BLaER1 (cell line): ENCODE data around the gene PGA3.
"Not testable (repeated sequence)": the region's sequence is repeated elsewhere in the genome, so short reads cannot be mapped to it uniquely, and the experiment has no call there.

Experiments
- H3K27ac ChIP-seq: shearing (Covaris generic); formaldehyde crosslinking; 2 replicates; pipeline ENCODE4 v1.8.1; 2022
- H3K27me3 ChIP-seq: shearing (Covaris generic); formaldehyde crosslinking; 2 replicates; pipeline ENCODE4 v1.8.1; 2022
- H3K36me3 ChIP-seq: shearing (Covaris generic); formaldehyde crosslinking; 2 replicates; pipeline ENCODE4 v1.8.1; 2022
- H3K4me1 ChIP-seq: shearing (Covaris generic); formaldehyde crosslinking; 2 replicates; pipeline ENCODE4 v1.8.1; 2022
- H3K4me2 ChIP-seq: shearing (Covaris generic); formaldehyde crosslinking; 2 replicates; pipeline ENCODE4 v1.8.1; 2022
- H3K4me3 ChIP-seq: shearing (Covaris generic); formaldehyde crosslinking; 2 replicates; pipeline ENCODE4 v1.8.1; 2022
- H3K9ac ChIP-seq: shearing (Covaris generic); formaldehyde crosslinking; 2 replicates; pipeline ENCODE4 v1.8.1; 2022
- H3K9me3 ChIP-seq: shearing (Covaris generic); formaldehyde crosslinking; 2 replicates; pipeline ENCODE4 v1.8.1; 2022
- H4K20me1 ChIP-seq: shearing (Covaris generic); formaldehyde crosslinking; 2 replicates; pipeline ENCODE4 v1.8.1; 2022
- Cebpa-rat ChIP-seq: shearing (Covaris generic); IDR thresholded peaks from 2 replicates; pipeline ENCODE4 v1.8.1; 2022

PGA3 gene

GRCh38 chr11:61202950-61203746 lies at the start of gene PGA3:
Gene PGA3 (plus strand): TSS chr11:61203515. CDS start chr11:61203565, 50 bp downstream.
- not testable (repeated sequence) for H3K27me3 ChIP-seq, H3K4me3 ChIP-seq, H3K9ac ChIP-seq, H3K27ac ChIP-seq, H4K20me1 ChIP-seq, H3K36me3 ChIP-seq
- peaks cover 21% of the 10 kb centered on the region for H3K4me1 ChIP-seq
- H3K4me2 ChIP-seq: peak within 1 kb of the TSS; percentile 18; the same call in 1 of the 2 replicates
- peaks cover 14% of the 10 kb centered on the region for H3K9me3 ChIP-seq

- Histone ChIP-seq H3K9ac (no peak overlapping the region), H3K4me3 (no peak overlapping the region), H3K9me3 (peaks cover 15% of the 10 kb centered on the region), H3K4me2 (no peak overlapping the region), H4K20me1 (peaks cover 57% of the 10 kb centered on the region; the same call in 1 of the 2 replicates), H3K27me3 (no peaks in the 10 kb centered on the region), H3K27ac (no peak overlapping the region), H3K36me3 (peaks cover 9% of the 10 kb centered on the region), H3K4me1 (peaks cover 18% of the 10 kb centered on the region)
- no peak for TF ChIP-seq Cebpa-rat
Observed at GRCh38 chr11:61153593-61154095, 49.7 kb upstream of the PGA3 start.

- Histone ChIP-seq H3K9me3 (peaks cover 15% of the 10 kb centered on the region), H3K4me1 (peaks cover 17% of the 10 kb centered on the region), H3K36me3 (peaks cover 9% of the 10 kb centered on the region), H4K20me1 (peaks cover 51% of the 10 kb centered on the region; the same call in 1 of the 2 replicates), H3K9ac (no peak overlapping the region), H3K4me2 (no peak overlapping the region), H3K27ac (no peak overlapping the region), H3K4me3 (no peak overlapping the region), H3K27me3 (no peaks in the 10 kb centered on the region)
- no peak for TF ChIP-seq Cebpa-rat
Observed at GRCh38 chr11:61154528-61154927, 48.8 kb upstream of the PGA3 start.

- H3K36me3 ChIP-seq: peaks cover 9% of the 10 kb centered on the region
- TF ChIP-seq Cebpa-rat: no peak
- H4K20me1 ChIP-seq: peaks cover 43% of the 10 kb centered on the region; the same call in 1 of the 2 replicates
- peaks cover 12% of the 10 kb centered on the region for H3K4me1 ChIP-seq
- no peak overlapping the region for H3K4me2 ChIP-seq
- H3K9me3 ChIP-seq: peaks cover 15% of the 10 kb centered on the region
- no peaks in the 10 kb centered on the region for H3K27me3 ChIP-seq
- no peak overlapping the region for H3K9ac ChIP-seq
- no peak overlapping the region for H3K4me3 ChIP-seq
- H3K27ac ChIP-seq: no peak overlapping the region
Observed at GRCh38 chr11:61155312-61155711, 48.0 kb upstream of the PGA3 start.

- peaks cover 9% of the 10 kb centered on the region for H3K36me3 ChIP-seq
- no peak overlapping the region for H3K27ac ChIP-seq
- peaks cover 39% of the 10 kb centered on the region; the same call in 1 of the 2 replicates for H4K20me1 ChIP-seq
- H3K4me1 ChIP-seq: peaks cover 12% of the 10 kb centered on the region
- TF ChIP-seq Cebpa-rat: no peak
- no peak overlapping the region for H3K9ac ChIP-seq
- no peak overlapping the region for H3K4me2 ChIP-seq
- no peaks in the 10 kb centered on the region for H3K27me3 ChIP-seq
- peaks cover 15% of the 10 kb centered on the region for H3K9me3 ChIP-seq
- H3K4me3 ChIP-seq: no peak overlapping the region
Observed at GRCh38 chr11:61155741-61156140, 47.6 kb upstream of the PGA3 start.

- no peak overlapping the region for H3K4me2 ChIP-seq
Observed at GRCh38 chr11:61157743-61158142, 45.6 kb upstream of the PGA3 start.

GRCh38 chr11:61158691-61159381 lies 44.5 kb upstream of the PGA3 start:
- peaks cover 9% of the 10 kb centered on the region; the same call in 1 of the 2 replicates for H4K20me1 ChIP-seq
- H3K27ac ChIP-seq: no peak overlapping the region
- H3K4me3 ChIP-seq: no peak overlapping the region
- peaks cover 15% of the 10 kb centered on the region for H3K9me3 ChIP-seq
- no peak overlapping the region for H3K4me2 ChIP-seq
- H3K27me3 ChIP-seq: no peaks in the 10 kb centered on the region
- H3K9ac ChIP-seq: no peak overlapping the region
- H3K4me1 ChIP-seq: peaks cover 21% of the 10 kb centered on the region
- TF ChIP-seq Cebpa-rat: no peak
- H3K36me3 ChIP-seq: peaks cover 9% of the 10 kb centered on the region

More at GRCh38 chr11:61157743-61158142, 45.6 kb upstream of the PGA3 start:
- H4K20me1 ChIP-seq: peaks cover 19% of the 10 kb centered on the region; the same call in 1 of the 2 replicates
- H3K4me1 ChIP-seq: peaks cover 19% of the 10 kb centered on the region
- TF ChIP-seq Cebpa-rat: no peak
- H3K9ac ChIP-seq: no peak overlapping the region
- peaks cover 15% of the 10 kb centered on the region for H3K9me3 ChIP-seq
- no peak overlapping the region for H3K27ac ChIP-seq
- H3K36me3 ChIP-seq: peaks cover 9% of the 10 kb centered on the region
- H3K4me3 ChIP-seq: no peak overlapping the region
- no peaks in the 10 kb centered on the region for H3K27me3 ChIP-seq

GRCh38 chr11:61160487-61161189 lies 42.7 kb upstream of the PGA3 start:
- Histone ChIP-seq H3K27ac (peak overlapping the region; percentile 94), H3K4me1 (peaks cover 21% of the 10 kb centered on the region), H3K36me3 (no peaks in the 10 kb centered on the region), H3K27me3 (no peaks in the 10 kb centered on the region), H3K4me3 (peak overlapping the region; percentile 76), H3K9ac (peak overlapping the region; percentile 83), H3K9me3 (0 out of 2 replicates have a peak, but pooled peaks cover under 1% of the 10 kb centered on the region), H4K20me1 (peaks cover 9% of the 10 kb centered on the region; the same call in 1 of the 2 replicates), H3K4me2 (peak overlapping the region; percentile 87)
- no peak for TF ChIP-seq Cebpa-rat
